Measurements from ENCODE around the gene DYNLT1.
"Not testable (repeated sequence)": the region's sequence is repeated elsewhere in the genome, so short reads cannot be mapped to it uniquely, and the experiment has no call there.

DYNLT1 gene

GRCh38 chr6:158609455-158610155, 34.9 kb downstream of the DYNLT1 start:
- no peak for TF ChIP-seq CTCF (IDR thresholded peaks at IDR 0.05; ENCODE audit: low read length, missing control alignments)
- DNase-seq (ENCODE audit: low read depth), result no peak
- H3K4me3 ChIP-seq (replicated peaks; ENCODE audit: low read depth, low read length), result no peak overlapping the region

- no peak for DNase-seq (ENCODE audit: low read depth)
- no peak overlapping the region for H3K4me3 ChIP-seq (replicated peaks; ENCODE audit: low read depth, low read length)
- TF ChIP-seq CTCF (IDR thresholded peaks at IDR 0.05; ENCODE audit: low read length, missing control alignments), result no peak
Observed at GRCh38 chr6:158608221-158608620, 36.3 kb downstream of the DYNLT1 start.

- TF ChIP-seq CTCF (IDR thresholded peaks at IDR 0.05; ENCODE audit: low read length, missing control alignments), result no peak
- DNase-seq (ENCODE audit: low read depth), result no peak
- H3K4me3 ChIP-seq (replicated peaks; ENCODE audit: low read depth, low read length), result no peak overlapping the region
Observed at GRCh38 chr6:158607411-158608170, 37.0 kb downstream of the DYNLT1 start.

GRCh38 chr6:158606935-158607334, 37.6 kb downstream of the DYNLT1 start:
- no peak overlapping the region for H3K4me3 ChIP-seq (replicated peaks; ENCODE audit: low read depth, low read length)
- no peak for TF ChIP-seq CTCF (IDR thresholded peaks at IDR 0.05; ENCODE audit: low read length, missing control alignments)
- DNase-seq (ENCODE audit: low read depth), result no peak

GRCh38 chr6:158606011-158606410, 38.5 kb downstream of the DYNLT1 start:
- DNase-seq (ENCODE audit: low read depth); H3K4me3 ChIP-seq (replicated peaks; ENCODE audit: low read depth, low read length): not testable (repeated sequence)

GRCh38 chr6:158605266-158605878, 39.2 kb downstream of the DYNLT1 start:
- DNase-seq (ENCODE audit: low read depth), result peak; percentile 85
- peak; percentile 83 for TF ChIP-seq CTCF (IDR thresholded peaks at IDR 0.05; ENCODE audit: low read length, missing control alignments)

GRCh38 chr6:158604048-158604406, 40.5 kb downstream of the DYNLT1 start:
- DNase-seq (ENCODE audit: low read depth), result no peak
- H3K4me3 ChIP-seq (replicated peaks; ENCODE audit: low read depth, low read length), result no peak overlapping the region
- TF ChIP-seq CTCF (IDR thresholded peaks at IDR 0.05; ENCODE audit: low read length, missing control alignments), result no peak

More at GRCh38 chr6:158605266-158605878, 39.2 kb downstream of the DYNLT1 start:
- no peak overlapping the region for H3K4me3 ChIP-seq (replicated peaks; ENCODE audit: low read depth, low read length)

All from fibroblast of pulmonary artery (primary cell).